Measurements from ENCODE around the gene SLX9.

GRCh38 chr21:45022348-45022675, 82.5 kb downstream of the SLX9 start:
- TF ChIP-seq ZNF274 (IDR thresholded peaks at IDR 0.05; ENCODE audit: low read depth, low read length) = no peak
- no peak for TF ChIP-seq SUZ12 (IDR thresholded peaks at IDR 0.05; ENCODE audit: extremely low read depth, insufficient read depth, insufficient read length)
- no peak for TF ChIP-seq YY1 (IDR thresholded peaks at IDR 0.05; ENCODE audit: insufficient read depth, insufficient read length)

Data from NT2/D1 (cell line).